Right lobe of liver (tissue), 4 donors: ENCODE results near the gene PTPRM.

Experiments used
- CTCF ChIP-seq, 4 donors: fragments of 200-600 bp in 3 of 4; fragments of 450-650 bp in 1 of 4; IDR thresholded peaks; one replicate each; pipeline versions ENCODE4 v1.5.1 to v1.8.0; 2016 to 2022; ENCODE audit warnings: antibody characterized with exemption in 4 of 4, mild to moderate bottlenecking in 2 of 4
- POLR2A ChIP-seq: fragments of 450-650 bp; IDR thresholded peaks from one replicate; pipeline ENCODE4 v1.6.1; 2017; ENCODE audit warnings: antibody characterized with exemption, mild to moderate bottlenecking
- donor health status: DM: no; HTN: no; CAD: no.
- donor health status: DM: no; HTN: no; CAD: no.
- donor health status: DM: no; HTN: yes; CAD: no.

DNA sequence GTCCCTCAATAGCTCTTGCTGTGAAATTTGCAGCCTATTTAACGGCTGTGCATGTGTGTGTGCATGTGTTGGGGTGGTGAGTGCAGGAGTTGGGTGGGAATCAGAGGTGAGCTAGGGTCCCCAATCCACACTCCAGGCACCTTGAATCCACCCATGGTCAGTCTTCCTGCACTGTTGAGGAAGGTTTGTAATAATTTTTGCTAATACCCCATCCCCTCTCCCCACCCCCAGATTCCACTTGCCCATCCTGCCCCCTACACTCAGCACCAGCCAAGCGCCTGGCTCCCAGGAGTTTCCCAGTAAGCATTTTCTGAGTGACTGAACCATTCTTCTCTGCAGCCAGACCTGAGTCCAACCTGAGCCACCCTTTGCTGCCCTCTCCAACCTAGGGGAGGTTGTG lies 833.7 kb downstream of the PTPRM start:
- no peak for TF ChIP-seq CTCF (IDR thresholded peaks at IDR 0.05)
- no peak for TF ChIP-seq POLR2A
